HCT116 (cell line): ENCODE data around the gene WNK1. TPM values are rescaled to one million over a fixed set of nuclear protein-coding genes. Genes with fewer than 3 reads are reported as not detected.

Experiments
- ATAC-seq: fragments of 200-7000 bp; cut with Tn5 transposase; 2 replicates; pipeline ENCODE4 v1.9.1; 2020; ENCODE audit warnings: mild to moderate bottlenecking, moderate library complexity
- BruUV-seq: library from RNA; stranded (reverse); fragments of 400-500 nt; replicated peaks from 2 replicates; lab custom pipeline; 2021; lab: Mats Ljungman, UMichigan
- CTCF ChIA-PET: fragments of 300-600 bp; sonication (Branson Sonifier 250); formaldehyde crosslinking; loops from one replicate; lab custom pipeline; 2021; ENCODE audit warnings: antibody characterized with exemption; lab: Charles Lee
- POLR2A ChIA-PET: fragments of 300-600, 350-600 bp; sonication (Branson Sonifier 250); formaldehyde crosslinking; loops from one replicate; lab custom pipeline; 2021; ENCODE audit warnings: antibody characterized with exemption; lab: Charles Lee
- RAD21 ChIA-PET, 2 experiments: fragments of 300-600 bp; sonication (Branson Sonifier 250); formaldehyde crosslinking; loops; one replicate each; lab custom pipeline; 2023; ENCODE audit warnings: low total read pairs in 2 of 2; ENCODE audit not compliant: uncharacterized antibody in 2 of 2, unreplicated experiment in 2 of 2, low non-redundant PET in 1 of 2; lab: Charles Lee
- DNase-seq: peaks from one replicate; pipeline ENCODE4 v3.0.0-alpha.2; 2010; ENCODE audit warnings: low read depth, low spot score
- H2AFZ ChIP-seq: fragments of 200-600 bp; shearing (Covaris generic), sonication (generic); 2 replicates; pipeline ENCODE4 v1.6.1; 2017; ENCODE audit warnings: low read depth, mixed run types, mixed read lengths, antibody characterized with exemption, low read length; ENCODE audit not compliant: poor library complexity, severe bottlenecking
- H3K27ac ChIP-seq: 2 replicates; pipeline ENCODE4 v1.5.1; 2012; ENCODE audit warnings: low read depth, low read length
- H3K27me3 ChIP-seq: fragments of 200-600 bp; sonication (generic); 2 replicates; pipeline ENCODE4 v1.6.1; 2016; ENCODE audit warnings: mixed run types, low read length, mixed read lengths; ENCODE audit not compliant: insufficient read depth
- H3K36me3 ChIP-seq, 2 experiments: fragments of 200-500 bp in 1 of 2; fragments of 200-600 bp in 1 of 2; sonication (Bioruptor generic) in 1 of 2; sonication (generic) in 1 of 2; 2 replicates each; pipeline versions ENCODE4 v1.5.1 to v1.6.1; 2014 to 2016; ENCODE audit warnings: low read length in 2 of 2, inconsistent platforms in 1 of 2, mixed read lengths in 1 of 2, mixed run types in 1 of 2; ENCODE audit not compliant: insufficient read depth in 2 of 2, control insufficient read depth in 1 of 2
- H3K4me1 ChIP-seq, 2 experiments: fragments of 200-600 bp in 1 of 2; sonication (generic) in 1 of 2; 2 replicates each; pipeline versions ENCODE4 v1.5.1 to v1.6.1; 2012 to 2017; ENCODE audit warnings: low read length in 2 of 2, inconsistent platforms in 1 of 2, mild to moderate bottlenecking in 1 of 2, mixed read lengths in 1 of 2, mixed run types in 1 of 2, moderate library complexity in 1 of 2; ENCODE audit not compliant: insufficient read depth in 2 of 2, control insufficient read depth in 1 of 2
- H3K4me2 ChIP-seq: fragments of 200-600 bp; sonication (generic); 2 replicates; pipeline ENCODE4 v1.6.1; 2017; ENCODE audit warnings: mixed run types, low read length, mixed read lengths
- H3K4me3 ChIP-seq, 2 experiments: fragments of 200-600 bp in 1 of 2; sonication (generic) in 1 of 2; replicated peaks in 1 of 2; 2 replicates each; pipeline ENCODE4 v1.5.1; 2011 to 2016; ENCODE audit warnings: low read length in 2 of 2, control low read depth in 1 of 2, low read depth in 1 of 2, mild to moderate bottlenecking in 1 of 2, mixed read lengths in 1 of 2, mixed run types in 1 of 2
- H3K79me2 ChIP-seq: fragments of 200-600 bp; sonication (generic); 2 replicates; pipeline ENCODE4 v1.6.1; 2017; ENCODE audit warnings: mild to moderate bottlenecking, mixed run types, low read length, moderate library complexity, mixed read lengths; ENCODE audit not compliant: insufficient read depth
- H3K9ac ChIP-seq: fragments of 200-600 bp; sonication (generic); 2 replicates; pipeline ENCODE4 v1.6.1; 2016; ENCODE audit warnings: low read length, mixed read lengths
- H3K9me2 ChIP-seq: fragments of 200-600 bp; sonication (generic), shearing (Covaris generic); 2 replicates; pipeline ENCODE4 v1.6.1; 2017; ENCODE audit warnings: mixed run types, mild to moderate bottlenecking, moderate library complexity; ENCODE audit not compliant: insufficient read depth
- H3K9me3 ChIP-seq, 2 experiments: fragments of 200-500 bp in 1 of 2; fragments of 200-600 bp in 1 of 2; sonication (Bioruptor generic) in 1 of 2; sonication (generic) in 1 of 2; 2 replicates each; pipeline ENCODE4 v1.6.1; 2014 to 2017; ENCODE audit warnings: low read length in 2 of 2, mixed read lengths in 2 of 2, inconsistent platforms in 1 of 2, low read depth in 1 of 2, mild to moderate bottlenecking in 1 of 2, mixed run types in 1 of 2, moderate library complexity in 1 of 2; ENCODE audit not compliant: control insufficient read depth in 1 of 2, insufficient read depth in 1 of 2
- H4K20me1 ChIP-seq: fragments of 200-600 bp; sonication (generic), shearing (Covaris generic); 2 replicates; pipeline ENCODE4 v1.6.1; 2017; ENCODE audit warnings: mixed run types, mild to moderate bottlenecking, moderate library complexity; ENCODE audit not compliant: insufficient read depth
- CBX3 ChIP-seq: IDR thresholded peaks from 2 replicates; pipeline ENCODE4 v1.6.1; 2012; ENCODE audit warnings: low read depth
- CEBPB ChIP-seq: IDR thresholded peaks from 2 replicates; pipeline ENCODE4 v1.6.1; 2012; ENCODE audit warnings: low read depth
- EGR1 ChIP-seq: IDR thresholded peaks from 2 replicates; pipeline ENCODE4 v1.6.1; 2012; ENCODE audit warnings: low read depth
- ELF1 ChIP-seq: IDR thresholded peaks from 2 replicates; pipeline ENCODE4 v1.6.1; 2012; ENCODE audit warnings: low read depth, borderline replicate concordance
- EZH2 ChIP-seq: fragments of 200-600 bp; sonication (generic); IDR thresholded peaks from 2 replicates; pipeline ENCODE4 v1.6.1; 2017; ENCODE audit warnings: antibody characterized with exemption, mixed run types
- EZH2phosphoT487 ChIP-seq: fragments of 200-600 bp; IDR thresholded peaks from 2 replicates; pipeline ENCODE4 v1.6.1; 2018; ENCODE audit warnings: antibody characterized with exemption, borderline replicate concordance
- JUND ChIP-seq: IDR thresholded peaks from 2 replicates; pipeline ENCODE4 v1.6.1; 2012
- POLR2A ChIP-seq: IDR thresholded peaks from 2 replicates; pipeline ENCODE4 v1.7.0; 2011; ENCODE audit warnings: borderline replicate concordance; ENCODE audit not compliant: insufficient read depth, insufficient read length; ENCODE audit errors: extremely low read depth
- POLR2AphosphoS5 ChIP-seq: IDR thresholded peaks from 2 replicates; pipeline ENCODE4 v1.6.1; 2011; ENCODE audit warnings: mild to moderate bottlenecking, low read depth, low read length, moderate library complexity
- RAD21 ChIP-seq: IDR thresholded peaks from 2 replicates; pipeline ENCODE4 v1.6.1; 2012; ENCODE audit warnings: low read depth, mild to moderate bottlenecking
- SIN3A ChIP-seq: IDR thresholded peaks from 2 replicates; pipeline ENCODE4 v1.6.1; 2012; ENCODE audit warnings: low read depth
- SP1 ChIP-seq: IDR thresholded peaks from 2 replicates; pipeline ENCODE4 v1.6.1; 2012; ENCODE audit warnings: low read depth
- TCF7L2 ChIP-seq: IDR thresholded peaks from 2 replicates; pipeline ENCODE4 v1.7.0; 2011; ENCODE audit warnings: borderline replicate concordance, inconsistent platforms; ENCODE audit not compliant: insufficient read depth, insufficient read length; ENCODE audit errors: extremely low read depth
- intact Hi-C: fragments of 100-400 bp; cut with micrococcal nuclease; formaldehyde crosslinking; loops from 2 replicates; pipeline ENCODE4 v1.10.0; 2022
- total RNA-seq: library from RNA; stranded (reverse); gene quantifications from one replicate; pipeline ENCODE4 v1.2.1, GENCODE V29; 2021; ENCODE audit not compliant: unreplicated experiment
- TF ChIP-seq, protein P1 (sequence below): IDR thresholded peaks from 2 replicates; pipeline ENCODE4 v1.6.1; 2011; ENCODE audit warnings: mild to moderate bottlenecking, low read length, moderate library complexity; ENCODE audit not compliant: insufficient replicate concordance; ENCODE audit errors: extremely low read depth
- TF ChIP-seq, protein P2 (sequence below), 3 experiments: fragments of 200-600 bp in 1 of 3; sonication (generic) in 1 of 3; IDR thresholded peaks in 2 of 3; conservative IDR thresholded peaks in 1 of 3; 2 replicates each; pipeline ENCODE4 v1.5.1; 2012 to 2017; ENCODE audit warnings: low read depth in 2 of 3, low read length in 2 of 3, antibody characterized with exemption in 1 of 3, borderline replicate concordance in 1 of 3, control low read depth in 1 of 3, mild to moderate bottlenecking in 1 of 3, mixed read lengths in 1 of 3, mixed run types in 1 of 3, moderate library complexity in 1 of 3; ENCODE audit not compliant: insufficient read depth in 1 of 3

The WNK1 gene
- total RNA-seq, 1 experiment from 2014 or later: 81.0 TPM

DNA sequence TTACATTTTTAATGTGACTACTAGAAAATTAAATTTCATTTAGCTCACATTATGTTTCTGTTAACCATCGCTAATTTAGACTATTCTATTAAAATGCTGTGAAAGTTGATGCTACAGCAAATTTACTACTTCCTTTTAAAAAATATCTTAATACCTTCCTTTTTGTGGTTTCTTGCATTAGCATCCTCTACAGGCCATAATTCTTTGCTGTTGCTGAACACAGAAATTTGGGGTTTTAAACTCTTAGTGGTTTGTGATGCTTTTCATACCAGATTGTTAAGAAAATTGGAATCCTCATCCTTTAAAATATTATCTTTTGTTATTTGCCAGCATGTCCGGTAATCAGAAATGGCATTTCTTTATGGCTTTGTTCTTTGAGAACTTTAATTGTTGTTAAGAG lies 18.1 kb downstream of the WNK1 start:
- ChIA-PET RAD21 (no interaction called here), POLR2A (no interaction called here), CTCF (no interaction called here)
- peaks cover 98% of the 10 kb centered on the region for H3K79me2 ChIP-seq
- no peaks in the 10 kb centered on the region for H3K4me1 ChIP-seq
- no TSS peak for BruUV-seq
- TF ChIP-seq, protein P1, sequence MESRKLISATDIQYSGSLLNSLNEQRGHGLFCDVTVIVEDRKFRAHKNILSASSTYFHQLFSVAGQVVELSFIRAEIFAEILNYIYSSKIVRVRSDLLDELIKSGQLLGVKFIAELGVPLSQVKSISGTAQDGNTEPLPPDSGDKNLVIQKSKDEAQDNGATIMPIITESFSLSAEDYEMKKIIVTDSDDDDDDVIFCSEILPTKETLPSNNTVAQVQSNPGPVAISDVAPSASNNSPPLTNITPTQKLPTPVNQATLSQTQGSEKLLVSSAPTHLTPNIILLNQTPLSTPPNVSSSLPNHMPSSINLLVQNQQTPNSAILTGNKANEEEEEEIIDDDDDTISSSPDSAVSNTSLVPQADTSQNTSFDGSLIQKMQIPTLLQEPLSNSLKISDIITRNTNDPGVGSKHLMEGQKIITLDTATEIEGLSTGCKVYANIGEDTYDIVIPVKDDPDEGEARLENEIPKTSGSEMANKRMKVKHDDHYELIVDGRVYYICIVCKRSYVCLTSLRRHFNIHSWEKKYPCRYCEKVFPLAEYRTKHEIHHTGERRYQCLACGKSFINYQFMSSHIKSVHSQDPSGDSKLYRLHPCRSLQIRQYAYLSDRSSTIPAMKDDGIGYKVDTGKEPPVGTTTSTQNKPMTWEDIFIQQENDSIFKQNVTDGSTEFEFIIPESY: no peak
- TF ChIP-seq CEBPB (no peak), EGR1 (no peak), SIN3A (no peak), EZH2phosphoT487 (no peak), TCF7L2 (no peak), EZH2 (no peak), POLR2A (no peak), CBX3 (no peak), RAD21 (no peak), ELF1 (no peak), JUND (no peak), SP1 (no peak), POLR2AphosphoS5 (no peak)
- TF ChIP-seq, protein P2, sequence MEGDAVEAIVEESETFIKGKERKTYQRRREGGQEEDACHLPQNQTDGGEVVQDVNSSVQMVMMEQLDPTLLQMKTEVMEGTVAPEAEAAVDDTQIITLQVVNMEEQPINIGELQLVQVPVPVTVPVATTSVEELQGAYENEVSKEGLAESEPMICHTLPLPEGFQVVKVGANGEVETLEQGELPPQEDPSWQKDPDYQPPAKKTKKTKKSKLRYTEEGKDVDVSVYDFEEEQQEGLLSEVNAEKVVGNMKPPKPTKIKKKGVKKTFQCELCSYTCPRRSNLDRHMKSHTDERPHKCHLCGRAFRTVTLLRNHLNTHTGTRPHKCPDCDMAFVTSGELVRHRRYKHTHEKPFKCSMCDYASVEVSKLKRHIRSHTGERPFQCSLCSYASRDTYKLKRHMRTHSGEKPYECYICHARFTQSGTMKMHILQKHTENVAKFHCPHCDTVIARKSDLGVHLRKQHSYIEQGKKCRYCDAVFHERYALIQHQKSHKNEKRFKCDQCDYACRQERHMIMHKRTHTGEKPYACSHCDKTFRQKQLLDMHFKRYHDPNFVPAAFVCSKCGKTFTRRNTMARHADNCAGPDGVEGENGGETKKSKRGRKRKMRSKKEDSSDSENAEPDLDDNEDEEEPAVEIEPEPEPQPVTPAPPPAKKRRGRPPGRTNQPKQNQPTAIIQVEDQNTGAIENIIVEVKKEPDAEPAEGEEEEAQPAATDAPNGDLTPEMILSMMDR (IDR thresholded peaks at IDR 0.05 in 2 of 3, conservative IDR thresholded peaks at IDR 0.05 in 1 of 3; ENCODE audit: borderline replicate concordance in 1 of 3, insufficient read depth in 1 of 3, low read depth in 2 of 3, low read length in 2 of 3): no peak
- intact Hi-C loops: no loop called here
- H4K20me1 ChIP-seq: peaks cover 2% of the 10 kb centered on the region; the same call in 1 of the 2 replicates
- H3K27ac ChIP-seq: no peak overlapping the region
- H3K4me2 ChIP-seq: no peak overlapping the region
- no peak for ATAC-seq
- no peak overlapping the region for H2AFZ ChIP-seq
- H3K9ac ChIP-seq: no peak overlapping the region
- H3K9me2 ChIP-seq: no peaks in the 10 kb centered on the region
- no peaks in the 10 kb centered on the region for H3K27me3 ChIP-seq
- H3K9me3 ChIP-seq: no peaks in the 10 kb centered on the region
- H3K36me3 ChIP-seq: no peaks in the 10 kb centered on the region
- DNase-seq: no peak
- H3K4me3 ChIP-seq: no peak overlapping the region
